ENCODE measurements around the gene TWF1.

Gene TWF1

DNA sequence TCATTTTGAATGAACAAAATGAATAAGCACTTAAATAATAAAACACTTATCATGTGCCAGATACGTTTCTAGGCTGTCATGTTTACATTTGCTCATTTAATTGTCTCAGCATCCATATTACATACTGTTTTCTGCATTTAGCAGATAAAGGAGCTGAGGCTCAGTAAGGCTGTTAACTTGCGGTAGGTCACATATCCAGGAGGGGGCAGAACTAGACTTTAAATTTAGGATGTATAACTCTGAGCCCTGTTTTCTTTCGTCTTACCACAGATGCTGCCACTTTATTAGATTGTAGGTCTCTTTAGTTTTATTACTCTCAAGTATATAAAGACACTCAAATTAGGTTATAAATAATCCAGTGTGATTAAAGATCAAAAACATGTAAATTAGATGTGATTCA, 29.6 kb downstream of the TWF1 start:
- peak; percentile 58 for DNase-seq (ENCODE audit: low read depth)
- H3K4me3 ChIP-seq (ENCODE audit: low read depth, low read length): no peak overlapping the region
- TF ChIP-seq, protein P1, sequence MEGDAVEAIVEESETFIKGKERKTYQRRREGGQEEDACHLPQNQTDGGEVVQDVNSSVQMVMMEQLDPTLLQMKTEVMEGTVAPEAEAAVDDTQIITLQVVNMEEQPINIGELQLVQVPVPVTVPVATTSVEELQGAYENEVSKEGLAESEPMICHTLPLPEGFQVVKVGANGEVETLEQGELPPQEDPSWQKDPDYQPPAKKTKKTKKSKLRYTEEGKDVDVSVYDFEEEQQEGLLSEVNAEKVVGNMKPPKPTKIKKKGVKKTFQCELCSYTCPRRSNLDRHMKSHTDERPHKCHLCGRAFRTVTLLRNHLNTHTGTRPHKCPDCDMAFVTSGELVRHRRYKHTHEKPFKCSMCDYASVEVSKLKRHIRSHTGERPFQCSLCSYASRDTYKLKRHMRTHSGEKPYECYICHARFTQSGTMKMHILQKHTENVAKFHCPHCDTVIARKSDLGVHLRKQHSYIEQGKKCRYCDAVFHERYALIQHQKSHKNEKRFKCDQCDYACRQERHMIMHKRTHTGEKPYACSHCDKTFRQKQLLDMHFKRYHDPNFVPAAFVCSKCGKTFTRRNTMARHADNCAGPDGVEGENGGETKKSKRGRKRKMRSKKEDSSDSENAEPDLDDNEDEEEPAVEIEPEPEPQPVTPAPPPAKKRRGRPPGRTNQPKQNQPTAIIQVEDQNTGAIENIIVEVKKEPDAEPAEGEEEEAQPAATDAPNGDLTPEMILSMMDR (conservative IDR thresholded peaks at IDR 0.05; ENCODE audit: low read depth, low read length): peak; percentile 55

DNA sequence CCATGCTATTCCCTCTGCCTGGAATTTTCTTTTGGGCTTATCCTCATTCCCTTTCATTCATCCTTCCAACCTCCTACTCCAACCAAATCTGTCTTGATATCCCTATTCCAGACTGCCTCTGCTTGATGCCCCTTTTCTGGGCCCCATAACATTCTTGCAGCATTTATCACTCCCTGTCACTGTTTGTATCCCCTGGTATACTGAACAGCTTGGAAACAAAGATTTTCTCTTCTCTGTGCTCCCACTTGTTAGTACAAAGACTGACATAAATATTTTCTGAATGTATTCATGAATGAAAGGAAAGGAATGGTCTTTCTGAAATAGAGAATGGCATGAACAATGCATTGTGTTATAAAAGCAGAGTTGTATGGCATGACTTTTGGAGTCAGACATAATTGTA, 39.8 kb downstream of the TWF1 start:
- TF ChIP-seq, protein P1 (conservative IDR thresholded peaks at IDR 0.05; ENCODE audit: low read depth, low read length): no peak
- DNase-seq (ENCODE audit: low read depth): peak; percentile 57

DNA sequence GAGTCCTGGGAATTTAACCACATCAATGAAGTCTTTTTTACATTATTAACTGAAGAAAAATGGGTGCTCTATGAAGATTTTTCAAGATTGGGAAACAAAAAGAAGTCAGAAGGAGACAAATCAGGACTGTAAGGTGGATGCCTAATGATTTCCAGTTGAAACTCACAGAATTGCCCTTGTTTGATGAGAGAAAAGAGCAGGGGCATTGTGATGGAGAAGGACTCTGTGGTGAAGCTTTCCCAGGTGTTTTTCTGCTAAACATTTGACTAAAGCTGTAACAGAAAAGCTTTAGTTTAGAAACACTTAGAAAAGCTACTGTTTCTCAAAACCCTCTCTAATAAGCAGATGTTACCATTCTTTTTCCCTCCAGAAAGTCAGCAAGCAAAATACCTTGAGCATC, 41.6 kb downstream of the TWF1 start:
- H3K4me3 ChIP-seq (ENCODE audit: low read depth, low read length): no peak overlapping the region
- TF ChIP-seq, protein P1 (conservative IDR thresholded peaks at IDR 0.05; ENCODE audit: low read depth, low read length): no peak
- DNase-seq (ENCODE audit: low read depth): no peak

More for the DNA sequence above, 39.8 kb downstream of the TWF1 start:
- no peak overlapping the region for H3K4me3 ChIP-seq (ENCODE audit: low read depth, low read length)

DNA sequence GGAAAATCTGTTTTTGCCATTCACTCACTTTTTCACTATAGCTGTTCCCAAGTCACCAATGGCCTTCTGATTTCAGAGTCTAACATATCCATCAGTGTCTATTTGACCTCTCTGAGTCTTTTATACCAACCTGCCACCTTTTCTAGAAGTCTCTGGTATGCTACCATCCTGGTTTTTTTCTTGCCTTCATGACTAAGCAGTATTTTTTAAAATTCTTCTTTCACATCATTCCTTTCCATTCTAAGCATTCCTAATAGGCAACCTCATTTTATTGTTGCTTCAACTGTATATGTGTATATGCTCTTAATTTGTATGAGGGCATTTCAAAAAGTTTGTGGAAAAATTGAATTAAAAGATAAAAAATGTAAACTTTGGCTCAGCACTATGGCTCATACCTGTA, 42.3 kb downstream of the TWF1 start:
- TF ChIP-seq, protein P1 (conservative IDR thresholded peaks at IDR 0.05; ENCODE audit: low read depth, low read length): no peak
- H3K4me3 ChIP-seq (ENCODE audit: low read depth, low read length): no peak overlapping the region
- no peak for DNase-seq (ENCODE audit: low read depth)

DNA sequence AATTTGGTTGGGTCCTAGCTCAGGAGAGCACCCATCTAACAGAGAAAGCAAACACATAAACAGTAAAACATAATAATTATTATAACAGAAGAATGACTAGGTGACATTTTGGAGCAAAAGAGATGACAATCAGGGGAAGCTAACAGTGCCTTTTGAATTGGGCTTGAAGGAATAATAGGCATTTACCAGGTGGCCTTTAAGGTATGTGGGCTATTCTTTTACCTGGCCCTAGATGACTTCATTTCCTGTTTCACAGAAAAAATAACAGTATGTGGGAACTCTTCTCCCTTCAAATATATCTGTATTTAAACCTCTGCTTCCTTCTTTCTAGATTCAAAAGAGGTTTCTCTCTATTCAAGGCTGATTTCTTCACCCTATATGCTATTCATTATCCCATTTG, 43.5 kb downstream of the TWF1 start:
- H3K4me3 ChIP-seq (ENCODE audit: low read depth, low read length): no peak overlapping the region

DNA sequence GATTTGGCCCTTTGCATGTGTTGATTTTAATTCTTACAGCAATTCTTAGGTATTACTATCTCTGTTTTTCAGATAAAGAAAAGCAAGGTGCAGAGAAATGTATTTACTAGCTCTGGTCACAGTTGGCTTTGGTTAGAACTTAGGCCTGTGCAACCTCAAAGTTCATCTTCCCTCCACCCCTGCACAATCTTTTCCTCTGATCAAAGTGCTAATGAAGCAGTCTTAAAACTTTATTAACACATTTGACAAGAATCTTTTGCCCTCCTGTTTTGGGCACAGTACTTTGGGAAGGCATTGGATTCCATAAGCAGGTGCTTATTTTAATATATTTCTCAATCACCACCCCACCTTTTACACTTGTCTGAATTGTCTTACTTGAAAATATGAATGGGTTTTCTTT, 44.6 kb downstream of the TWF1 start:
- TF ChIP-seq, protein P1 (conservative IDR thresholded peaks at IDR 0.05; ENCODE audit: low read depth, low read length): no peak
- no peak for DNase-seq (ENCODE audit: low read depth)
- no peak overlapping the region for H3K4me3 ChIP-seq (ENCODE audit: low read depth, low read length)

More for the DNA sequence above, 43.5 kb downstream of the TWF1 start:
- no peak for DNase-seq (ENCODE audit: low read depth)
- TF ChIP-seq, protein P1 (conservative IDR thresholded peaks at IDR 0.05; ENCODE audit: low read depth, low read length): no peak

DNA sequence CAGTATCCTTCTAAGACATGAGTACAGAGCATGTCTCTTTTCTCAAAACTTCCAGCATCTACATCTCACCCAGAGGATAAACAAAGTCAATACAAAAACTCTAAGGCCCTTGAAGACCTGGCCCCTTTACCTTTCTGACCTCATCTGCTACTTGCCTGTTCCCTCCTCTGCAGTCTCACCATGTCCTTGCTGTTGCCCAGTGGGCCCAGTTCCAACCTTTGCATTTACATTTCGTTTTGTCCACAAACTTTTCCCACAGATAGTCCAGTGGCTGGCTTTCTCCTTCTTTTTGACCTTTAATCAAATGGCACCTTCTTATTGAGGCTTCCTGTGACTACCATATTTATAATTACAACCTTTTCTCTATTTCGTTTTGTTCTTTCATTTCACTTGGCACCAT, 45.7 kb downstream of the TWF1 start:
- no peak overlapping the region for H3K4me3 ChIP-seq (ENCODE audit: low read depth, low read length)
- TF ChIP-seq, protein P1 (conservative IDR thresholded peaks at IDR 0.05; ENCODE audit: low read depth, low read length): no peak
- DNase-seq (ENCODE audit: low read depth): no peak

All from choroid plexus epithelial cell (primary cell).